ENCODE results near the gene TMEM222.

TMEM222 gene

GRCh38 chr1:27333717-27334279 lies 11.8 kb downstream of the TMEM222 start:
- Histone ChIP-seq H3K4me2 (ENCODE audit: low read depth, low read length, poor library complexity, severe bottlenecking) (no peak overlapping the region), H2AFZ (ENCODE audit: low read length) (no peak overlapping the region), H3K79me2 (ENCODE audit: insufficient read depth, low read length) (peaks cover 17% of the 10 kb centered on the region; the same call in 1 of the 2 replicates), H3K4me1 (ENCODE audit: insufficient read depth, low read length, poor library complexity, severe bottlenecking) (peaks cover 5% of the 10 kb centered on the region), H3K9ac (ENCODE audit: low read depth, low read length, poor library complexity, severe bottlenecking) (no peak overlapping the region), H4K20me1 (ENCODE audit: insufficient read depth, low read length, poor library complexity, severe bottlenecking) (peaks cover 3% of the 10 kb centered on the region), H3K27me3 (ENCODE audit: insufficient read depth, low read length, poor library complexity, severe bottlenecking) (no peaks in the 10 kb centered on the region), H3K9me2 (replicated peaks; ENCODE audit: low read depth, low read length) (no peaks in the 10 kb centered on the region), H3K9me3 (ENCODE audit: insufficient read depth, low read depth, low read length) (no peaks in the 10 kb centered on the region), H3K4me3 (ENCODE audit: low read length, poor library complexity, severe bottlenecking) (no peak overlapping the region), H3F3A (ENCODE audit: low read depth) (no peaks in the 10 kb centered on the region), H3K36me3 (ENCODE audit: insufficient read depth, low read length) (peaks cover 54% of the 10 kb centered on the region; the same call in 1 of the 2 replicates)
- TF ChIP-seq EZH2phosphoT487 (IDR thresholded peaks at IDR 0.05; ENCODE audit: borderline replicate concordance) (no peak), CTCF (conservative IDR thresholded peaks at IDR 0.05; ENCODE audit: low read length) (no peak)

- H3K27me3 ChIP-seq (ENCODE audit: insufficient read depth, low read length, poor library complexity, severe bottlenecking), result no peaks in the 10 kb centered on the region
- H3K36me3 ChIP-seq (ENCODE audit: insufficient read depth, low read length), result peaks cover 54% of the 10 kb centered on the region; the same call in 1 of the 2 replicates
- H3K9me3 ChIP-seq (ENCODE audit: insufficient read depth, low read depth, low read length), result no peaks in the 10 kb centered on the region
- H3K4me2 ChIP-seq (ENCODE audit: low read depth, low read length, poor library complexity, severe bottlenecking), result no peak overlapping the region
- no peak overlapping the region for H3K9ac ChIP-seq (ENCODE audit: low read depth, low read length, poor library complexity, severe bottlenecking)
- no peaks in the 10 kb centered on the region for H3F3A ChIP-seq (ENCODE audit: low read depth)
- H4K20me1 ChIP-seq (ENCODE audit: insufficient read depth, low read length, poor library complexity, severe bottlenecking), result no peaks in the 10 kb centered on the region
- H3K4me3 ChIP-seq (ENCODE audit: low read length, poor library complexity, severe bottlenecking), result no peak overlapping the region
- H2AFZ ChIP-seq (ENCODE audit: low read length), result no peak overlapping the region
- peaks cover 2% of the 10 kb centered on the region for H3K4me1 ChIP-seq (ENCODE audit: insufficient read depth, low read length, poor library complexity, severe bottlenecking)
- TF ChIP-seq EZH2phosphoT487 (IDR thresholded peaks at IDR 0.05; ENCODE audit: borderline replicate concordance) (no peak), CTCF (conservative IDR thresholded peaks at IDR 0.05; ENCODE audit: low read length) (no peak)
- H3K9me2 ChIP-seq (replicated peaks; ENCODE audit: low read depth, low read length), result no peaks in the 10 kb centered on the region
- H3K79me2 ChIP-seq (ENCODE audit: insufficient read depth, low read length), result peaks cover 2% of the 10 kb centered on the region; the same call in 1 of the 2 replicates
Observed at GRCh38 chr1:27335506-27336422, 13.8 kb downstream of the TMEM222 start.

DNA sequence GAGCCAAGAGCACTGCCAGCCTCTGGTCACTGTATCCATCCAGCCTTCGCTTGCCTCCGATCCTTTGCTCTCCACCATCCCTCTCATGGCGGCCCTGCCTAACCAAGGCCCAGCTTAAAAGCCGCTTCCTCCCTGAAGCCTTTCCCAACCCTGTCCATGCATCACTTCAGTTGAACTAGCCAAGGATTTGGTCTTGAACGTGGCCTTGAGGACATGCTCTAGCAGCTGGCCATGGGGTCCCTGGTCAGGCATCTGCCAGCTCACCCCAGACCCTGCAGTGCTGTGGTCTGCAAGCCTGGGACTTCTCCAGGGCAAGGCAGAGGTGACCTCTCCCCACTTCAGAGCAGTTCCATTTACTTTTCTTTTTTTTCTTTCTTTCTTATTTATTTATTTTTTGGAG lies 14.8 kb downstream of the TMEM222 start:
- Histone ChIP-seq H3K36me3 (ENCODE audit: insufficient read depth, low read length) (peaks cover 47% of the 10 kb centered on the region; the same call in 1 of the 2 replicates), H3K9ac (ENCODE audit: low read depth, low read length, poor library complexity, severe bottlenecking) (no peak overlapping the region), H2AFZ (ENCODE audit: low read length) (no peak overlapping the region), H3K9me3 (ENCODE audit: insufficient read depth, low read depth, low read length) (no peaks in the 10 kb centered on the region), H3K27me3 (ENCODE audit: insufficient read depth, low read length, poor library complexity, severe bottlenecking) (no peaks in the 10 kb centered on the region), H3K79me2 (ENCODE audit: insufficient read depth, low read length) (no peaks in the 10 kb centered on the region), H3K9me2 (replicated peaks; ENCODE audit: low read depth, low read length) (no peaks in the 10 kb centered on the region), H3K4me1 (ENCODE audit: insufficient read depth, low read length, poor library complexity, severe bottlenecking) (peaks cover 10% of the 10 kb centered on the region), H3K4me3 (ENCODE audit: low read length, poor library complexity, severe bottlenecking) (no peak overlapping the region), H4K20me1 (ENCODE audit: insufficient read depth, low read length, poor library complexity, severe bottlenecking) (no peaks in the 10 kb centered on the region), H3K4me2 (ENCODE audit: low read depth, low read length, poor library complexity, severe bottlenecking) (no peak overlapping the region), H3F3A (ENCODE audit: low read depth) (no peaks in the 10 kb centered on the region)
- TF ChIP-seq EZH2phosphoT487 (IDR thresholded peaks at IDR 0.05; ENCODE audit: borderline replicate concordance) (no peak), CTCF (conservative IDR thresholded peaks at IDR 0.05; ENCODE audit: low read length) (no peak)

Data from Loucy (cell line).